Fibroblast of villous mesenchyme (primary cell): ENCODE data around the gene FRRS1L. TPM values are rescaled to one million over a fixed set of nuclear protein-coding genes. Genes with fewer than 3 reads are reported as not detected.

Experiments used
- DNase-seq: peaks from one replicate; pipeline ENCODE4 v3.0.0-alpha.2; 2010; ENCODE audit warnings: low read depth
- H3K4me3 ChIP-seq: 2 replicates; pipeline ENCODE4 v1.5.1; 2011; ENCODE audit warnings: low read depth, mild to moderate bottlenecking, low read length
- total RNA-seq: library from RNA; depleted of rRNA; stranded (reverse); fragments of >200 nt; gene quantifications from 2 replicates; pipeline ENCODE4 v1.2.3, GENCODE V29; 2012
- TF ChIP-seq, protein P1 (sequence below): IDR thresholded peaks from 2 replicates; pipeline ENCODE4 v1.5.1; 2012; ENCODE audit warnings: low read depth, mild to moderate bottlenecking, low read length; ENCODE audit not compliant: insufficient read depth

FRRS1L gene
- total RNA-seq, 1 donor, result not detected

DNA sequence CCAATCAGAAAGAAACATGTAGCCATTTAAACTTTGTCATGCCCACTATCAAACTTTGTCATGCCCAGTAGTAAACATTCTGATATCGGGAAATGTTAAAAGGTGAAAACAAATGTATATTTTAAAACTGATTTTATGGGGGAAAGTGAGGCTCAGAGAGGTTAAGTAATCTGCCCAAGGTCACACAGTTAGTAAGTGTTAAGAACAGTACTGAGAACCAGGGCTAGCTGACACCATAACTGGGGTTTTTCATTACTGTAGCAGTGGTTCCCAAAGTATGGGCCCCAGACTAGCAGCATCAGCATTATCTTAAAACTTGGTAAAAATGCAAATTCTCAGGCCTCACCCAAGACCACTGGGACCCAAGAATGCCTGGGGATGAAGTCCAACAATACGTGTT, 9.9 kb upstream of the FRRS1L start:
- no peak overlapping the region for H3K4me3 ChIP-seq
- no peak for DNase-seq
- TF ChIP-seq, protein P1, sequence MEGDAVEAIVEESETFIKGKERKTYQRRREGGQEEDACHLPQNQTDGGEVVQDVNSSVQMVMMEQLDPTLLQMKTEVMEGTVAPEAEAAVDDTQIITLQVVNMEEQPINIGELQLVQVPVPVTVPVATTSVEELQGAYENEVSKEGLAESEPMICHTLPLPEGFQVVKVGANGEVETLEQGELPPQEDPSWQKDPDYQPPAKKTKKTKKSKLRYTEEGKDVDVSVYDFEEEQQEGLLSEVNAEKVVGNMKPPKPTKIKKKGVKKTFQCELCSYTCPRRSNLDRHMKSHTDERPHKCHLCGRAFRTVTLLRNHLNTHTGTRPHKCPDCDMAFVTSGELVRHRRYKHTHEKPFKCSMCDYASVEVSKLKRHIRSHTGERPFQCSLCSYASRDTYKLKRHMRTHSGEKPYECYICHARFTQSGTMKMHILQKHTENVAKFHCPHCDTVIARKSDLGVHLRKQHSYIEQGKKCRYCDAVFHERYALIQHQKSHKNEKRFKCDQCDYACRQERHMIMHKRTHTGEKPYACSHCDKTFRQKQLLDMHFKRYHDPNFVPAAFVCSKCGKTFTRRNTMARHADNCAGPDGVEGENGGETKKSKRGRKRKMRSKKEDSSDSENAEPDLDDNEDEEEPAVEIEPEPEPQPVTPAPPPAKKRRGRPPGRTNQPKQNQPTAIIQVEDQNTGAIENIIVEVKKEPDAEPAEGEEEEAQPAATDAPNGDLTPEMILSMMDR, result no peak

DNA sequence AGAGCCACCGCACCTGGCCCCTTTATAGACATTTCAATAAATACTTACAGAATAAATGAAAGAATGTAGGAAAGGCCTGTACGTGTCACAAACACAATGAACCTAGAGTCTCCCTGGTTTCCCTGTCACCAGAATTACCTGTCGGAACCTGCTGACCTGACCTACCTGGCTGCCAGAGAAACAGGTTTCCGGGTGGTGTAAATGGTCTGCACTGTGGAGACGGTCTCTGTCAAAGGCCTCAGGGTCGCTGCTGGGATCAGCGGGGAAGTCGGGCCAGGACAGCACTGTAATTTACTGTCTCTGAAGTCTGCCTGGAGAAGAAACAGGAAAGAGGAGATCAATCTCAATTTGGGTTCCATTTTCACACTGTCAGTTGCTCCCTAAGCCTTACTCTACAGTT, 9.3 kb upstream of the FRRS1L start:
- DNase-seq, result no peak
- H3K4me3 ChIP-seq, result no peak overlapping the region
- TF ChIP-seq, protein P1, result no peak

DNA sequence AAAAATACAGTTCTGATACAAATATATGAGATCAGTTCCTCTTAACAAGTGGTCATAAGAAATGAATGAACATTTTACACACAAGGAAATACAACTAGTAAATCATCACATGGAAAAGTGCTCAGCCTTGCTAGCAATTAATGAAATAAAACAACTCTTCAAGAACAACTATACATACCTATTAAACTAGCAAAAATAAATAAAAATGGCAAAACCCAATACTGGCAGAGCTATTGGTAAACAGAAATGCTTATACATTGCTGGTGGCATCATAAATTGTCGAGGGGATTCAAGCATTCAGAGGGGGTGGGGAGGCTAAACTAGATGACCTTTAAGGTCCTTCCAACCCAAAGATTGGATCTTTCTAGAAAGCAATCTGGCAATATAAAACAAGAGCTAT, 5.9 kb upstream of the FRRS1L start:
- TF ChIP-seq, protein P1, result no peak
- no peak for DNase-seq

DNA sequence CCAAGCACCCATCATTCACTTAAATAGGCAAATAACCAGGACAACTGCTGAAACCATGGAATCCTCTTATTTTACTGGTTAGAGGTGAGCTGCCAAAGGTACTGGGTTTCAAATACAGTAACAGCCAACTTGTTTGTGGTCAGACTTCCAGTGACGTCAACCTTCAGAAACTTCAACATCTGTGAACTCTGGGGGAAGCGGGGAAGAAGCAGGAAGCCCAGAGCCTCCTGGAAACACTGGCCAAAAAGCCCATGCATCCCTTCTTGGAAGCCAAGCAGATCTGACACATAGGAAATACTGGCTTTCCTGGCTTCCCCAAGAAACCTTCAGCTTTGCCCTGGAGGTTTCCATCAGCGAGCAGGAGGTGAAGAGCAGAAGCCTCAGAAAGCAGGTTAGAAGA, 4.9 kb upstream of the FRRS1L start:
- TF ChIP-seq, protein P1, result no peak
- no peak overlapping the region for H3K4me3 ChIP-seq
- DNase-seq, result peak; percentile 22

More for the DNA sequence above, 5.9 kb upstream of the FRRS1L start:
- no peak overlapping the region for H3K4me3 ChIP-seq

DNA sequence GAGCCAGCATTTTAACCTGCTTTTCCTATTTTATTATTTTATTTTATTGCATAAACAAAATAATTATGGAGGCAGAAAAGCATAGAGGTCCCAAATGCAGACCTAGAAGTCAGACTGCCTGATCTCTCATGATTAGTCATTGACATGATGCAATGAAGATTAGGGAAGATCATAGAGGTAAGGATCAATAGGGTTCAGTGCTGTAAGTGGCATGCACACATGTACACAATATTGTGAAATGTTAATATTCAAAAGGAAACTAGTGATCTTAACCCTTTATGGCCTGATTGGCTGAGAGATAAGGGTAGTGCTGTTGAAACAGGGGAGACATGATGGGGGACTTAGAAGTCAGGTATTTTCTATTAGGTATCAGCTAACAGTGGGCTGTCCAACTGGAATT, 1.1 kb upstream of the FRRS1L start:
- DNase-seq, result no peak
- H3K4me3 ChIP-seq, result no peak overlapping the region
- TF ChIP-seq, protein P1, result no peak

DNA sequence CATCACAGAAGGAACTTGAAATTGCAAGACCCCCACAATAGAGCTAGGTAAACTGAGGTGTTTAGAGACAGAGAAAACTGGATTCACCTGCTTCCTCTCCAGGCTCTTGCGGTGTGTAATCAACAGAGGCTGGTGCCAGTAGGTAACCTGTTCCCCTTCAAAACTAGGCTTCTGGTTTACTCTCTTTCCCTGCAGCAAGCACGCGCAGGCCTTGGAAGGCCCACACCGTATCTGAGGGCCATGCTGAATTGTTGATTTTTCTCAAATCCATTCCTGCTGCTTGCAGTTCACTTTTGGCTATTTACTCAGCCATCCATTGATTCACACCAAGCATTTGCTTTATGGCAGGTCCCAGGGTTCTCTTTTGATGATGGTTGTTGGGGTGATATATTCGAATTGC, 667 bp upstream of the FRRS1L start:
- no peak for DNase-seq
- TF ChIP-seq, protein P1, result no peak
- H3K4me3 ChIP-seq, result no peak overlapping the region

DNA sequence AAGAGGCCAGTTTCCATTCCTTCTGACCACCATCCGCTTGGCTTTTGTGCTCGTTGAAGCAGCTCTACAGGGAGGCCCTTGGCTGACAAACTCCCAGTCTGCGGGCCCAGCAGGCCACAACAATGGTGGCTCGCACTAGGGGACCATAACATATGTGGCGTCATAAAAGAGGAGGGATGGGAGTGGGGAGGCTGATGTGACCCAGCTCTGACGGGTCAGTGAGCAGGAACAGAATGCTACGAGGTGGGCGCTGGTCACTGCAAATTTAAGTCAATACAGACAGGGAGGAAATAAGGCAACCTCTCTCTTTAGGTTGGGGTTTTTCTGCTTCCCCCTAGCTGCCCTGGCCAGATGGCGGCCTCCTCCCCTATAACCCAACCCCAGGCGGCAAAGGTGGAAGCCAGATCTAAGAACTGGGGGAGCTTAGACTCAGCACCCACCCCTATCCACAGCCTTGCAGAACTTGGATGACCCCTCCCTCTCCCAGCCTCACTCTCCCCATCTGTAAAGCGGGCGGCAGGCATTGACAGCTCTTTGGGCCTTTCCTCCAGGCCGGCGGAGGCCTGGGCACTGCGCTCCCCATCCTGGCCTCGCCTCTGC, 778 bp downstream of the FRRS1L start:
- no peak for DNase-seq
- no peak overlapping the region for H3K4me3 ChIP-seq
- TF ChIP-seq, protein P1, result no peak
